ENCODE measurements around the gene PLEKHM2.

PLEKHM2 gene

GRCh38 chr1:15684042-15684461 is at the start of gene PLEKHM2:
Gene PLEKHM2 (plus strand): TSS chr1:15684320. CDS start chr1:15684559, 239 bp downstream.
- TF ChIP-seq ZNF274 (IDR thresholded peaks at IDR 0.05; ENCODE audit: low read depth, low read length), result no peak
- no peak for TF ChIP-seq SUZ12 (IDR thresholded peaks at IDR 0.05; ENCODE audit: extremely low read depth, insufficient read depth, insufficient read length)
- no peak for TF ChIP-seq YY1 (IDR thresholded peaks at IDR 0.05; ENCODE audit: insufficient read depth, insufficient read length)
- Histone ChIP-seq H3K27me3 (ENCODE audit: insufficient read depth, insufficient read length) (no peaks in the 10 kb centered on the region), H3K36me3 (ENCODE audit: insufficient read depth, insufficient read length, low read length) (no peaks in the 10 kb centered on the region), H3K4me1 (ENCODE audit: insufficient read depth, insufficient read length) (peaks cover 5% of the 10 kb centered on the region), H3K4me3 (ENCODE audit: insufficient read length, low read depth) (peak within 1 kb of the TSS; percentile 61), H3K9me3 (ENCODE audit: insufficient read depth, low read length) (peaks cover 4% of the 10 kb centered on the region; the same call in 1 of the 2 replicates), H3K9ac (ENCODE audit: insufficient read length, low read depth) (peak within 1 kb of the TSS; percentile 80)
- no peak for DNase-seq (ENCODE audit: low read depth, low spot score)

- peaks cover 84% of the 10 kb centered on the region for H3K36me3 ChIP-seq (ENCODE audit: insufficient read depth, insufficient read length, low read length)
- no peak overlapping the region for H3K4me3 ChIP-seq (ENCODE audit: insufficient read length, low read depth)
- no peak for DNase-seq (ENCODE audit: low read depth, low spot score)
- no peak overlapping the region for H3K9ac ChIP-seq (ENCODE audit: insufficient read length, low read depth)
- H3K27me3 ChIP-seq (ENCODE audit: insufficient read depth, insufficient read length), result no peaks in the 10 kb centered on the region
- no peaks in the 10 kb centered on the region for H3K4me1 ChIP-seq (ENCODE audit: insufficient read depth, insufficient read length)
- TF ChIP-seq YY1 (IDR thresholded peaks at IDR 0.05; ENCODE audit: insufficient read depth, insufficient read length) (no peak), ZNF274 (IDR thresholded peaks at IDR 0.05; ENCODE audit: low read depth, low read length) (no peak), SUZ12 (IDR thresholded peaks at IDR 0.05; ENCODE audit: extremely low read depth, insufficient read depth, insufficient read length) (no peak)
- H3K9me3 ChIP-seq (ENCODE audit: insufficient read depth, low read length), result no peaks in the 10 kb centered on the region
Measured at GRCh38 chr1:15636436-15636835, 47.7 kb upstream of the PLEKHM2 start.

- Histone ChIP-seq H3K4me3 (ENCODE audit: insufficient read length, low read depth) (no peak overlapping the region), H3K36me3 (ENCODE audit: insufficient read depth, insufficient read length, low read length) (peaks cover 86% of the 10 kb centered on the region), H3K27me3 (ENCODE audit: insufficient read depth, insufficient read length) (no peaks in the 10 kb centered on the region), H3K4me1 (ENCODE audit: insufficient read depth, insufficient read length) (no peaks in the 10 kb centered on the region), H3K9me3 (ENCODE audit: insufficient read depth, low read length) (no peaks in the 10 kb centered on the region), H3K9ac (ENCODE audit: insufficient read length, low read depth) (no peak overlapping the region)
- DNase-seq (ENCODE audit: low read depth, low spot score), result no peak
- TF ChIP-seq ZNF274 (IDR thresholded peaks at IDR 0.05; ENCODE audit: low read depth, low read length) (no peak), SUZ12 (IDR thresholded peaks at IDR 0.05; ENCODE audit: extremely low read depth, insufficient read depth, insufficient read length) (no peak), YY1 (IDR thresholded peaks at IDR 0.05; ENCODE audit: insufficient read depth, insufficient read length) (no peak)
Measured at GRCh38 chr1:15637826-15638225, 46.3 kb upstream of the PLEKHM2 start.

- Histone ChIP-seq H3K4me3 (ENCODE audit: insufficient read length, low read depth) (no peak overlapping the region), H3K4me1 (ENCODE audit: insufficient read depth, insufficient read length) (no peaks in the 10 kb centered on the region), H3K9me3 (ENCODE audit: insufficient read depth, low read length) (no peaks in the 10 kb centered on the region), H3K9ac (ENCODE audit: insufficient read length, low read depth) (no peak overlapping the region), H3K27me3 (ENCODE audit: insufficient read depth, insufficient read length) (no peaks in the 10 kb centered on the region), H3K36me3 (ENCODE audit: insufficient read depth, insufficient read length, low read length) (peaks cover 86% of the 10 kb centered on the region)
- DNase-seq (ENCODE audit: low read depth, low spot score), result no peak
- TF ChIP-seq SUZ12 (IDR thresholded peaks at IDR 0.05; ENCODE audit: extremely low read depth, insufficient read depth, insufficient read length) (no peak), ZNF274 (IDR thresholded peaks at IDR 0.05; ENCODE audit: low read depth, low read length) (no peak), YY1 (IDR thresholded peaks at IDR 0.05; ENCODE audit: insufficient read depth, insufficient read length) (no peak)
Measured at GRCh38 chr1:15639262-15639661, 44.9 kb upstream of the PLEKHM2 start.

- no peaks in the 10 kb centered on the region for H3K9me3 ChIP-seq (ENCODE audit: insufficient read depth, low read length)
- no peak for DNase-seq (ENCODE audit: low read depth, low spot score)
- no peak overlapping the region for H3K9ac ChIP-seq (ENCODE audit: insufficient read length, low read depth)
- peaks cover 83% of the 10 kb centered on the region for H3K36me3 ChIP-seq (ENCODE audit: insufficient read depth, insufficient read length, low read length)
- TF ChIP-seq SUZ12 (IDR thresholded peaks at IDR 0.05; ENCODE audit: extremely low read depth, insufficient read depth, insufficient read length), result no peak
- no peak for TF ChIP-seq YY1 (IDR thresholded peaks at IDR 0.05; ENCODE audit: insufficient read depth, insufficient read length)
- no peak for TF ChIP-seq ZNF274 (IDR thresholded peaks at IDR 0.05; ENCODE audit: low read depth, low read length)
- H3K4me1 ChIP-seq (ENCODE audit: insufficient read depth, insufficient read length), result no peaks in the 10 kb centered on the region
- H3K27me3 ChIP-seq (ENCODE audit: insufficient read depth, insufficient read length), result no peaks in the 10 kb centered on the region
- H3K4me3 ChIP-seq (ENCODE audit: insufficient read length, low read depth), result no peak overlapping the region
Measured at GRCh38 chr1:15639931-15640330, 44.2 kb upstream of the PLEKHM2 start.

- Histone ChIP-seq H3K27me3 (ENCODE audit: insufficient read depth, insufficient read length) (no peaks in the 10 kb centered on the region), H3K36me3 (ENCODE audit: insufficient read depth, insufficient read length, low read length) (peaks cover 83% of the 10 kb centered on the region), H3K4me3 (ENCODE audit: insufficient read length, low read depth) (no peak overlapping the region), H3K4me1 (ENCODE audit: insufficient read depth, insufficient read length) (no peaks in the 10 kb centered on the region), H3K9me3 (ENCODE audit: insufficient read depth, low read length) (no peaks in the 10 kb centered on the region), H3K9ac (ENCODE audit: insufficient read length, low read depth) (no peak overlapping the region)
- TF ChIP-seq SUZ12 (IDR thresholded peaks at IDR 0.05; ENCODE audit: extremely low read depth, insufficient read depth, insufficient read length), result no peak
- no peak for TF ChIP-seq YY1 (IDR thresholded peaks at IDR 0.05; ENCODE audit: insufficient read depth, insufficient read length)
- TF ChIP-seq ZNF274 (IDR thresholded peaks at IDR 0.05; ENCODE audit: low read depth, low read length), result no peak
- no peak for DNase-seq (ENCODE audit: low read depth, low spot score)
Measured at GRCh38 chr1:15640667-15641066, 43.5 kb upstream of the PLEKHM2 start.

GRCh38 chr1:15649937-15650336 is 34.2 kb upstream of the PLEKHM2 start:
- Histone ChIP-seq H3K4me3 (ENCODE audit: insufficient read length, low read depth) (no peak overlapping the region), H3K9ac (ENCODE audit: insufficient read length, low read depth) (no peak overlapping the region), H3K27me3 (ENCODE audit: insufficient read depth, insufficient read length) (no peaks in the 10 kb centered on the region), H3K9me3 (ENCODE audit: insufficient read depth, low read length) (no peaks in the 10 kb centered on the region), H3K4me1 (ENCODE audit: insufficient read depth, insufficient read length) (no peaks in the 10 kb centered on the region), H3K36me3 (ENCODE audit: insufficient read depth, insufficient read length, low read length) (peaks cover 65% of the 10 kb centered on the region)
- DNase-seq (ENCODE audit: low read depth, low spot score), result no peak
- TF ChIP-seq SUZ12 (IDR thresholded peaks at IDR 0.05; ENCODE audit: extremely low read depth, insufficient read depth, insufficient read length) (no peak), YY1 (IDR thresholded peaks at IDR 0.05; ENCODE audit: insufficient read depth, insufficient read length) (no peak), ZNF274 (IDR thresholded peaks at IDR 0.05; ENCODE audit: low read depth, low read length) (no peak)
